SU-DHL-6 (cell line): ENCODE results near the gene MICAL3.

Experiments used
- H2AFZ ChIP-seq: fragments of 200-600 bp; sonication (generic); 2 replicates; pipeline ENCODE4 v1.6.1; 2014; ENCODE audit warnings: low read depth, mild to moderate bottlenecking, moderate library complexity, mixed read lengths, antibody characterized with exemption, low read length; ENCODE audit not compliant: severe bottlenecking
- H3F3A ChIP-seq: fragments of 200-600 bp; shearing (Covaris generic); 2 replicates; pipeline ENCODE4 v1.6.0; 2016; ENCODE audit warnings: antibody characterized with exemption, mild to moderate bottlenecking; ENCODE audit not compliant: insufficient read depth
- H3K27ac ChIP-seq: fragments of 200-600 bp; sonication (generic); 2 replicates; pipeline ENCODE4 v1.5.1; 2016; ENCODE audit warnings: low read depth, mild to moderate bottlenecking, low read length, moderate library complexity, mixed read lengths
- H3K27me3 ChIP-seq: fragments of 200-600 bp; sonication (generic), shearing (Covaris generic); 2 replicates; pipeline ENCODE4 v1.6.0; 2014; ENCODE audit warnings: mild to moderate bottlenecking, low read length
- H3K36me3 ChIP-seq: fragments of 200-600 bp; sonication (generic); 2 replicates; pipeline ENCODE4 v1.6.1; 2014; ENCODE audit warnings: mild to moderate bottlenecking, low read length, mixed read lengths
- H3K4me2 ChIP-seq: fragments of 300-600, 200-600 bp; shearing (Covaris generic), sonication (generic); 2 replicates; pipeline ENCODE4 v1.6.0; 2014; ENCODE audit warnings: low read length, low read depth, mild to moderate bottlenecking; ENCODE audit not compliant: poor library complexity, severe bottlenecking
- H3K4me3 ChIP-seq: fragments of 200-600 bp; sonication (generic); 2 replicates; pipeline ENCODE4 v1.5.1; 2014; ENCODE audit warnings: antibody characterized with exemption, low read length, mild to moderate bottlenecking, mixed read lengths; ENCODE audit not compliant: insufficient read depth, poor library complexity, severe bottlenecking
- H3K79me2 ChIP-seq: fragments of 200-600 bp; sonication (generic); 2 replicates; pipeline ENCODE4 v1.6.1; 2014; ENCODE audit warnings: mild to moderate bottlenecking, low read length, moderate library complexity; ENCODE audit not compliant: insufficient read depth
- H3K9ac ChIP-seq: fragments of 200-600 bp; sonication (generic); 2 replicates; pipeline ENCODE4 v1.7.0; 2014; ENCODE audit warnings: mild to moderate bottlenecking, low read length
- H3K9me2 ChIP-seq: fragments of 200-600 bp; sonication (generic); replicated peaks from 2 replicates; pipeline ENCODE4 v1.6.1; 2014; ENCODE audit warnings: low read length; ENCODE audit not compliant: insufficient read depth
- H3K9me3 ChIP-seq: fragments of 200-600 bp; sonication (generic); 2 replicates; pipeline ENCODE4 v1.6.1; 2014; ENCODE audit warnings: low read length, mixed read lengths; ENCODE audit not compliant: insufficient read depth
- H4K20me1 ChIP-seq: fragments of 200-600 bp; sonication (generic); 2 replicates; pipeline ENCODE4 v1.6.1; 2014; ENCODE audit warnings: low read depth, mild to moderate bottlenecking, antibody characterized with exemption, low read length, moderate library complexity, mixed read lengths
- EZH2phosphoT487 ChIP-seq: fragments of 200-600 bp; sonication (generic), shearing (Covaris generic); conservative IDR thresholded peaks from 2 replicates; pipeline ENCODE4 v1.6.1; 2018; ENCODE audit warnings: mild to moderate bottlenecking, antibody characterized with exemption, low read length, moderate library complexity, mixed read lengths
- TF ChIP-seq, protein P1 (sequence below): fragments of 200-600 bp; sonication (generic); IDR thresholded peaks from one replicate; pipeline ENCODE4 v1.5.1; 2017; ENCODE audit warnings: antibody characterized with exemption, mild to moderate bottlenecking, low read length, moderate library complexity; ENCODE audit not compliant: insufficient read depth, poor library complexity, severe bottlenecking

Gene MICAL3

DNA sequence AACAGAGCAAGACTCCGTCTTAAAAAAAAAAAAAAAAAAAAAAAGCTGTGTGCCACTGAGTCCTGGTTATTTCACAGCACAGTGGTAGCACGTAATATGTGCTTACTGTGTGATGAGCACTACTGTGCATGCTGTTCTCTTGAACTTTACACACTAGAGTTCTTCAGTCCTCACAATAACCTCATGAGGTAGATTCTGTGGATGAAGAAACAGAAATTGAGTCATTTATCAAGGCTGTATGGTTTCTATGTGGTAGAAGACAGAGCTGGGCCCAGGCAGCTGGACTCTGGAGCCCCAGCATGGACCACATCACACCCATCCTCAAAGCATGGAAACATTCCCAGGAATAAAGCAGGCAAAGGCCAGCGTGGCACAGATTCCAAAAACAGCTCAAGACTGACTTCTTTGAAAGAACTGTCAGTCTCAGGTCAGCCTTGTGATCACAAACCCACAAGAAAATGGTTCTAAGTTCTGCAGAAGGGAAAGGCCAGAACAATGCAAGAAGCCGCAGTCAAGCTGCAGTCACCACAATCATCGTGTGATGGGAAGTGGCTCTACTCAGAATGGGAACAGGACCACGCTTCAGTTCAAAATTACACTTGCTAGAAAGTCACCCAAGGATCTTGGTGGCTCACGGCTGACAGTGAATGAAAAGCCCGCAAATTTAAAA is 49.5 kb downstream of the MICAL3 start:
- Histone ChIP-seq H3K4me3 (no peak overlapping the region), H3K4me2 (no peak overlapping the region), H4K20me1 (no peaks in the 10 kb centered on the region), H3K27me3 (no peaks in the 10 kb centered on the region), H2AFZ (no peak overlapping the region), H3K79me2 (peaks cover 78% of the 10 kb centered on the region), H3K9me3 (no peaks in the 10 kb centered on the region), H3K9me2 (no peaks in the 10 kb centered on the region), H3K9ac (no peak overlapping the region), H3F3A (no peaks in the 10 kb centered on the region), H3K27ac (no peak overlapping the region), H3K36me3 (no peaks in the 10 kb centered on the region)
- TF ChIP-seq, protein P1, sequence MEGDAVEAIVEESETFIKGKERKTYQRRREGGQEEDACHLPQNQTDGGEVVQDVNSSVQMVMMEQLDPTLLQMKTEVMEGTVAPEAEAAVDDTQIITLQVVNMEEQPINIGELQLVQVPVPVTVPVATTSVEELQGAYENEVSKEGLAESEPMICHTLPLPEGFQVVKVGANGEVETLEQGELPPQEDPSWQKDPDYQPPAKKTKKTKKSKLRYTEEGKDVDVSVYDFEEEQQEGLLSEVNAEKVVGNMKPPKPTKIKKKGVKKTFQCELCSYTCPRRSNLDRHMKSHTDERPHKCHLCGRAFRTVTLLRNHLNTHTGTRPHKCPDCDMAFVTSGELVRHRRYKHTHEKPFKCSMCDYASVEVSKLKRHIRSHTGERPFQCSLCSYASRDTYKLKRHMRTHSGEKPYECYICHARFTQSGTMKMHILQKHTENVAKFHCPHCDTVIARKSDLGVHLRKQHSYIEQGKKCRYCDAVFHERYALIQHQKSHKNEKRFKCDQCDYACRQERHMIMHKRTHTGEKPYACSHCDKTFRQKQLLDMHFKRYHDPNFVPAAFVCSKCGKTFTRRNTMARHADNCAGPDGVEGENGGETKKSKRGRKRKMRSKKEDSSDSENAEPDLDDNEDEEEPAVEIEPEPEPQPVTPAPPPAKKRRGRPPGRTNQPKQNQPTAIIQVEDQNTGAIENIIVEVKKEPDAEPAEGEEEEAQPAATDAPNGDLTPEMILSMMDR = no peak
- TF ChIP-seq EZH2phosphoT487 = no peak

DNA sequence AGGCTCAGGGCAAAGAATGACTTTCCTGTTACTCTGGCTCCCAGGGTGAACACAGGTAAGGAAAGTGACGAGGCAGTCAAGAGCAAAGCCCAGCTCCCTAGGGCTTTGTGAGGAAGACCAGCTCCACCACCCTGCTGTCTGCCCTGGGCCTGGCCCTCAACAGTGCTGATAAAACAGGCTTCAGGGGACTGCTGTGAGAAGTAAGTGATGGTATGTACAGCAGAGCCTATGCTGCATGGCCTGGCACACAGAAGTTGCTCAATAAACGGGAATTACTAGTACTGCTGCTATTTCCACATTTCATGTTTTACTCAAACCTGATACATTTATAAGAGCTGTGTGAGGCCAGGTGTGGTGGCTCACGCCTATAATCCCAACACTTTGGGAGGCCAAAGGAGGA is 50.3 kb downstream of the MICAL3 start:
- TF ChIP-seq, protein P1 = no peak
- no peak for TF ChIP-seq EZH2phosphoT487
- no peaks in the 10 kb centered on the region for H3K36me3 ChIP-seq
- H3K9me3 ChIP-seq = no peaks in the 10 kb centered on the region
- peaks cover 77% of the 10 kb centered on the region for H3K79me2 ChIP-seq
- no peaks in the 10 kb centered on the region for H3F3A ChIP-seq
- no peak overlapping the region for H3K27ac ChIP-seq
- H2AFZ ChIP-seq = no peak overlapping the region
- no peaks in the 10 kb centered on the region for H3K27me3 ChIP-seq
- no peaks in the 10 kb centered on the region for H3K9me2 ChIP-seq
- no peak overlapping the region for H3K4me2 ChIP-seq
- no peak overlapping the region for H3K4me3 ChIP-seq
- H4K20me1 ChIP-seq = no peaks in the 10 kb centered on the region
- no peak overlapping the region for H3K9ac ChIP-seq

DNA sequence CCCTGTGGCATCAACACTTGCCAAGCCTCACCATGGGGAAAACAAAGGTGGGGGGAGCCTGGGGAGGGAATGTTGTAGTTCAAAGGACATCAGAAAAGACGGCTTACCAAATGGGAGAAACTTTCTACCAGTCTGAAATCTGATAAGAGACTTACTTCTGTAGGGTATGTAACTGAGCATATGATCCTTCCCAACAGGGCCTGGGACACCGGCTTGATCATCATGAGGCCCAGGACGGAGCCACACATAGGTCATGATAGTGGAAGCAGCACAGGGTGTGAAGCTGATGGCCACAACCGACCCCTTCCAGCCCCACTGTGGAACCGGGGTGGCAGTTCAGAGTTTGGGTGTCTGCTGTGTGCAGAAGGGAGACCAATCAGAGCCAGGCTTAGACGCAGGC is 51.1 kb downstream of the MICAL3 start:
- peaks cover 76% of the 10 kb centered on the region for H3K79me2 ChIP-seq
- no peaks in the 10 kb centered on the region for H3K9me3 ChIP-seq
- no peaks in the 10 kb centered on the region for H3F3A ChIP-seq
- H3K27me3 ChIP-seq = no peaks in the 10 kb centered on the region
- no peaks in the 10 kb centered on the region for H4K20me1 ChIP-seq
- no peaks in the 10 kb centered on the region for H3K36me3 ChIP-seq
- no peak for TF ChIP-seq EZH2phosphoT487
- TF ChIP-seq, protein P1 = no peak
- no peak overlapping the region for H2AFZ ChIP-seq
- H3K9me2 ChIP-seq = no peaks in the 10 kb centered on the region
- no peak overlapping the region for H3K27ac ChIP-seq
- no peak overlapping the region for H3K4me3 ChIP-seq
- H3K4me2 ChIP-seq = no peak overlapping the region
- no peak overlapping the region for H3K9ac ChIP-seq
